IPS DF 19.7 (cell line): ENCODE measurements around the gene ZNG1A.
"Not testable (repeated sequence)": the region's sequence is repeated elsewhere in the genome, so short reads cannot be mapped to it uniquely, and the experiment has no call there.

ENCODE experiments used
- DNase-seq: peaks from one replicate; pipeline ENCODE4 v3.0.0-alpha.2; 2013; ENCODE audit warnings: low read depth, low spot score

ZNG1A gene

GRCh38 chr9:98775-99174 lies 80.1 kb downstream of the ZNG1A start:
- DNase-seq: not testable (repeated sequence)

GRCh38 chr9:94992-95391 lies 83.9 kb downstream of the ZNG1A start:
- not testable (repeated sequence) for DNase-seq

GRCh38 chr9:94323-94722 lies 84.5 kb downstream of the ZNG1A start:
- not testable (repeated sequence) for DNase-seq

- not testable (repeated sequence) for DNase-seq
These were observed 84.9 kb downstream of the ZNG1A start for GRCh38 chr9:93909-94308.

GRCh38 chr9:90851-91250 lies 88.0 kb downstream of the ZNG1A start:
- not testable (repeated sequence) for DNase-seq

GRCh38 chr9:88396-89037 lies 90.3 kb downstream of the ZNG1A start:
- DNase-seq: not testable (repeated sequence)

- not testable (repeated sequence) for DNase-seq
These were observed 91.0 kb downstream of the ZNG1A start for GRCh38 chr9:87860-88259.

GRCh38 chr9:87105-87504 lies 91.8 kb downstream of the ZNG1A start:
- DNase-seq: not testable (repeated sequence)

GRCh38 chr9:86697-87096 lies 92.2 kb downstream of the ZNG1A start:
- not testable (repeated sequence) for DNase-seq

- DNase-seq: not testable (repeated sequence)
These were observed 95.7 kb downstream of the ZNG1A start for GRCh38 chr9:82932-83689.

- not testable (repeated sequence) for DNase-seq
These were observed 100.5 kb downstream of the ZNG1A start for GRCh38 chr9:78333-78732.

- DNase-seq: not testable (repeated sequence)
These were observed 102.5 kb downstream of the ZNG1A start for GRCh38 chr9:76389-76788.

- not testable (repeated sequence) for DNase-seq
These were observed 104.8 kb downstream of the ZNG1A start for GRCh38 chr9:73900-74525.

GRCh38 chr9:73076-73899 lies 105.6 kb downstream of the ZNG1A start:
- not testable (repeated sequence) for DNase-seq
